PFSK-1 (cell line): ENCODE measurements around the gene RANBP1.

Experiments used
- FOXP2 ChIP-seq: optimal IDR thresholded peaks from 2 replicates; pipeline ENCODE3; 2011; ENCODE audit warnings: borderline replicate concordance, control low read depth, inconsistent platforms; ENCODE audit not compliant: insufficient read depth; ENCODE audit errors: extremely low read length, extremely low read depth
- POLR2AphosphoS5 ChIP-seq: IDR thresholded peaks from 2 replicates; pipeline ENCODE4 v1.6.1; 2012; ENCODE audit warnings: low read depth, mild to moderate bottlenecking, control low read depth, low read length, moderate library complexity
- REST ChIP-seq, 2 experiments: IDR thresholded peaks; 2 replicates each; pipeline versions ENCODE4 v1.6.1 to v1.8.0; 2011 to 2012; ENCODE audit warnings: low read depth in 2 of 2, low read length in 2 of 2, control low read depth in 1 of 2, inconsistent platforms in 1 of 2, mild to moderate bottlenecking in 1 of 2, moderate library complexity in 1 of 2; ENCODE audit not compliant: insufficient read depth in 1 of 2
- SIN3A ChIP-seq: IDR thresholded peaks from 2 replicates; pipeline ENCODE4 v1.6.1; 2012; ENCODE audit warnings: mild to moderate bottlenecking, low read length, moderate library complexity, borderline replicate concordance; ENCODE audit not compliant: insufficient read depth
- TAF1 ChIP-seq: IDR thresholded peaks from 2 replicates; pipeline ENCODE4 v1.6.1; 2012; ENCODE audit warnings: low read length, control low read depth, borderline replicate concordance; ENCODE audit not compliant: insufficient read depth

- TF ChIP-seq REST (IDR thresholded peaks at IDR 0.05; ENCODE audit: insufficient read depth in 1 of 2, low read depth in 2 of 2, low read length in 2 of 2): no peak
- TF ChIP-seq SIN3A: no peak
- TF ChIP-seq POLR2AphosphoS5: no peak
- TF ChIP-seq TAF1: no peak
- no peak for TF ChIP-seq FOXP2
These were observed 2.2 kb upstream of the RANBP1 start for GRCh38 chr22:20113551-20114310.
